ENCODE measurements around the gene KCNK5. TPM values are rescaled to one million over a fixed set of nuclear protein-coding genes. Genes with fewer than 3 reads are reported as not detected.
A peak's percentile ranks its signal among the peaks of the same experiment; 100 is the strongest.

KCNK5 gene
- total RNA-seq, 2 donors from 2014 or later, result 16.9 to 31.0 TPM

- DNase-seq, result no peak
- ATAC-seq, result no peak
- Histone ChIP-seq H3K27me3 (no peaks in the 10 kb centered on the region), H3K9me3 (no peaks in the 10 kb centered on the region), H3K36me3 (replicated peaks in 1 of 2; ENCODE audit: insufficient read depth in 1 of 2, low read depth in 2 of 2) (peaks cover 0 to 7% of the 10 kb centered on the region in 2 donors), H3K4me1 (peaks cover 64% of the 10 kb centered on the region), H3K4me3 (no peak overlapping the region), H3K27ac (peak overlapping the region in 3 of 4 donors; percentile 27 to 84 (median 48))
- 97 to 100% methylated on average over 1 to 3 of the region's 3 CpGs for WGBS, 2 donors
- intact Hi-C loops (cut with DNase I), result no loop called here
- TF ChIP-seq CTCF (IDR thresholded peaks at IDR 0.05) (no peak), POLR2A (IDR thresholded peaks at IDR 0.05) (no peak)
Observed at GRCh38 chr6:39196673-39197091, 32.6 kb downstream of the KCNK5 start.

- Histone ChIP-seq H3K9me3 (no peaks in the 10 kb centered on the region), H3K27me3 (no peaks in the 10 kb centered on the region), H3K4me1 (peaks cover 63% of the 10 kb centered on the region), H3K36me3 (replicated peaks in 1 of 2; ENCODE audit: insufficient read depth in 1 of 2, low read depth in 2 of 2) (peaks cover 0 to 11% of the 10 kb centered on the region in 2 donors), H3K27ac (peak overlapping the region in 2 of 4 donors; percentile 48 to 84), H3K4me3 (no peak overlapping the region)
- intact Hi-C loops (cut with DNase I), result no loop called here
- DNase-seq (no peak), ATAC-seq (no peak)
- WGBS, 2 donors, result 88 to 100% methylated on average over 3 of the region's 3 CpGs
- TF ChIP-seq CTCF (IDR thresholded peaks at IDR 0.05) (no peak), POLR2A (IDR thresholded peaks at IDR 0.05) (no peak)
Observed at GRCh38 chr6:39195792-39196385, 33.4 kb downstream of the KCNK5 start.

- intact Hi-C loops (cut with DNase I), result no loop called here
- ATAC-seq, result no peak
- no peak for TF ChIP-seq CTCF (IDR thresholded peaks at IDR 0.05)
- no peak for TF ChIP-seq POLR2A (IDR thresholded peaks at IDR 0.05)
- peaks cover 0 to 14% of the 10 kb centered on the region in 2 donors for H3K36me3 ChIP-seq (replicated peaks in 1 of 2; ENCODE audit: insufficient read depth in 1 of 2, low read depth in 2 of 2)
- no peaks in the 10 kb centered on the region for H3K27me3 ChIP-seq
- H3K4me1 ChIP-seq, result peaks cover 58% of the 10 kb centered on the region
- H3K4me3 ChIP-seq, result no peak overlapping the region
- H3K27ac ChIP-seq, result no peak overlapping the region
- DNase-seq, result no peak
- no peaks in the 10 kb centered on the region for H3K9me3 ChIP-seq
- WGBS, 2 donors, result 93 to 94% methylated on average over 7 to 9 of the region's 9 CpGs
Observed at GRCh38 chr6:39194466-39194865, 34.8 kb downstream of the KCNK5 start.

- peaks cover 0 to 17% of the 10 kb centered on the region in 2 donors for H3K36me3 ChIP-seq (replicated peaks in 1 of 2; ENCODE audit: insufficient read depth in 1 of 2, low read depth in 2 of 2)
- peaks cover 46% of the 10 kb centered on the region for H3K4me1 ChIP-seq
- ATAC-seq (no peak), DNase-seq (no peak)
- no peaks in the 10 kb centered on the region for H3K27me3 ChIP-seq
- WGBS, 2 donors, result 73 to 76% methylated on average over 2 of the region's 2 CpGs
- H3K27ac ChIP-seq, result peak overlapping the region in 2 of 4 donors; percentile 42 to 53
- TF ChIP-seq CTCF (IDR thresholded peaks at IDR 0.05) (no peak), POLR2A (IDR thresholded peaks at IDR 0.05) (no peak)
- no peaks in the 10 kb centered on the region for H3K9me3 ChIP-seq
- intact Hi-C loops (cut with DNase I), result no loop called here
- H3K4me3 ChIP-seq, result no peak overlapping the region
Observed at GRCh38 chr6:39193201-39193791, 36.0 kb downstream of the KCNK5 start.

- Histone ChIP-seq H3K27ac (no peak overlapping the region), H3K4me3 (no peak overlapping the region), H3K27me3 (no peaks in the 10 kb centered on the region), H3K9me3 (no peaks in the 10 kb centered on the region), H3K36me3 (replicated peaks in 1 of 2; ENCODE audit: insufficient read depth in 1 of 2, low read depth in 2 of 2) (peaks cover 0 to 19% of the 10 kb centered on the region in 2 donors), H3K4me1 (peaks cover 40% of the 10 kb centered on the region)
- WGBS, 2 donors, result 81 to 86% methylated on average over 4 to 6 of the region's 6 CpGs
- intact Hi-C loops (cut with DNase I), result no loop called here
- ATAC-seq (no peak), DNase-seq (no peak)
- TF ChIP-seq POLR2A (IDR thresholded peaks at IDR 0.05) (no peak), CTCF (IDR thresholded peaks at IDR 0.05) (no peak)
Observed at GRCh38 chr6:39192736-39193135, 36.5 kb downstream of the KCNK5 start.
